ENCODE measurements around the gene DEFB115.

DNA sequence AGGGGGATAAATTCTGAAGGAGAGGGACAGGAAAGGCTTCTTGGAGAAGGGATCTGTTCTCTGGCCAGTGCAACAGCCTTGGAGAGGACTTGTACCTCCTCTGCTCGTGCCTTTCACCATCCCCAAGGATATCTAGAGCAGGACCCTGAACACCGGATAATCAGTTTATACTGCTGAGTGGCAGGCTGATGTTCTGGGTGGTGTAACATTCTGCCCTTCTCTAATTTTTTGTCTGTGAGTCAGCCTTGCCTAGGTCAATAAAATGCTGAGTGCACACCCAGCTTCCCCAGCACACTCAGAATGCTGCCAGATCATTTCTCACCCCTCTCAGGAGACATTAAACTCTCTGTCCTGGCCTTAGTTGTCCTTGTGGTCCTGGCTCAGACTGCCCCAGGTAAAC lies at the start of gene DEFB115:
- TF ChIP-seq, protein P1, sequence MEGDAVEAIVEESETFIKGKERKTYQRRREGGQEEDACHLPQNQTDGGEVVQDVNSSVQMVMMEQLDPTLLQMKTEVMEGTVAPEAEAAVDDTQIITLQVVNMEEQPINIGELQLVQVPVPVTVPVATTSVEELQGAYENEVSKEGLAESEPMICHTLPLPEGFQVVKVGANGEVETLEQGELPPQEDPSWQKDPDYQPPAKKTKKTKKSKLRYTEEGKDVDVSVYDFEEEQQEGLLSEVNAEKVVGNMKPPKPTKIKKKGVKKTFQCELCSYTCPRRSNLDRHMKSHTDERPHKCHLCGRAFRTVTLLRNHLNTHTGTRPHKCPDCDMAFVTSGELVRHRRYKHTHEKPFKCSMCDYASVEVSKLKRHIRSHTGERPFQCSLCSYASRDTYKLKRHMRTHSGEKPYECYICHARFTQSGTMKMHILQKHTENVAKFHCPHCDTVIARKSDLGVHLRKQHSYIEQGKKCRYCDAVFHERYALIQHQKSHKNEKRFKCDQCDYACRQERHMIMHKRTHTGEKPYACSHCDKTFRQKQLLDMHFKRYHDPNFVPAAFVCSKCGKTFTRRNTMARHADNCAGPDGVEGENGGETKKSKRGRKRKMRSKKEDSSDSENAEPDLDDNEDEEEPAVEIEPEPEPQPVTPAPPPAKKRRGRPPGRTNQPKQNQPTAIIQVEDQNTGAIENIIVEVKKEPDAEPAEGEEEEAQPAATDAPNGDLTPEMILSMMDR (IDR thresholded peaks at IDR 0.05; ENCODE audit: low read depth, low read length) = no peak
- TF ChIP-seq EZH2phosphoT487 (IDR thresholded peaks at IDR 0.05; ENCODE audit: low read depth) = no peak

Data from OCI-LY3 (cell line).